Esophagus muscularis mucosa (tissue), 4 donors: ENCODE data around the gene L3MBTL4. TPM values are rescaled to one million over a fixed set of nuclear protein-coding genes. Genes with fewer than 3 reads are reported as not detected.

Experiments used
- DNase-seq: peaks from one replicate; pipeline ENCODE4 v3.0.0-alpha.2; 2017; ENCODE audit errors: extremely low spot score
- H3K27ac ChIP-seq, 4 donors: fragments of 200-600 bp; sonication (generic); replicated peaks in 1 of 4; 1 replicate in 3 of 4; 2 replicates in 1 of 4; pipeline ENCODE4 v1.5.1; 2016 to 2019; ENCODE audit warnings: mild to moderate bottlenecking in 1 of 4
- H3K27me3 ChIP-seq, 4 donors: fragments of 200-600 bp; sonication (generic); one replicate each; pipeline versions ENCODE4 v1.5.1 to v1.6.0; 2016 to 2019
- H3K36me3 ChIP-seq, 4 donors: fragments of 200-600 bp; sonication (generic); one replicate each; pipeline ENCODE4 v1.5.1; 2016 to 2019
- H3K4me1 ChIP-seq, 4 donors: fragments of 200-600 bp; sonication (generic); one replicate each; pipeline ENCODE4 v1.5.1; 2016 to 2019
- H3K4me3 ChIP-seq, 4 donors: fragments of 200-600 bp; sonication (generic); 1 replicate in 2 of 4; 2 replicates in 2 of 4; pipeline ENCODE4 v1.5.1; 2016 to 2019; ENCODE audit warnings: mild to moderate bottlenecking in 4 of 4, moderate library complexity in 1 of 4
- H3K9me3 ChIP-seq, 4 donors: fragments of 200-600 bp; sonication (generic); 1 replicate in 3 of 4; 2 replicates in 1 of 4; pipeline ENCODE4 v1.5.1; 2016 to 2019
- EP300 ChIP-seq: sonication (generic); formaldehyde crosslinking; IDR thresholded peaks from one replicate; pipeline ENCODE4 v1.6.1; 2017; ENCODE audit warnings: antibody characterized with exemption
- POLR2A ChIP-seq: fragments of 450-650 bp; IDR thresholded peaks from one replicate; pipeline ENCODE4 v1.6.1; 2017; ENCODE audit warnings: antibody characterized with exemption, moderate library complexity, mild to moderate bottlenecking, low read depth
- POLR2AphosphoS5 ChIP-seq, 2 donors: sonication (generic); formaldehyde crosslinking; IDR thresholded peaks; one replicate each; pipeline ENCODE4 v1.6.1; 2017; ENCODE audit warnings: antibody characterized with exemption in 2 of 2
- WGBS: methylation state at CpG from one replicate; pipeline ENCODE4 v1.1.5; 2018; 5-methylcytosine and 5-hydroxymethylcytosine counted together
- intact Hi-C: fragments of 100-400 bp; cut with DNase I; formaldehyde crosslinking; loops from one replicate; pipeline ENCODE4 v1.15.1; 2023
- total RNA-seq, 4 donors: library from RNA; depleted of rRNA; stranded (reverse); fragments of >200 nt; gene quantifications; one replicate each; pipeline versions ENCODE4 v1.1.0 to v1.2.1, GENCODE V29; 2016
- TF ChIP-seq, protein P1 (sequence below), 3 experiments: fragments of 200-600 bp in 2 of 3; fragments of 450-650 bp in 1 of 3; sonication (generic) in 2 of 3; IDR thresholded peaks; one replicate each; pipeline ENCODE4 v1.5.1; 2017 to 2019; ENCODE audit warnings: antibody characterized with exemption in 3 of 3, mild to moderate bottlenecking in 2 of 3, moderate library complexity in 1 of 3

The L3MBTL4 gene
- total RNA-seq, 4 donors from 2014 or later = 1.0 to 2.9 (median 1.6) TPM

DNA sequence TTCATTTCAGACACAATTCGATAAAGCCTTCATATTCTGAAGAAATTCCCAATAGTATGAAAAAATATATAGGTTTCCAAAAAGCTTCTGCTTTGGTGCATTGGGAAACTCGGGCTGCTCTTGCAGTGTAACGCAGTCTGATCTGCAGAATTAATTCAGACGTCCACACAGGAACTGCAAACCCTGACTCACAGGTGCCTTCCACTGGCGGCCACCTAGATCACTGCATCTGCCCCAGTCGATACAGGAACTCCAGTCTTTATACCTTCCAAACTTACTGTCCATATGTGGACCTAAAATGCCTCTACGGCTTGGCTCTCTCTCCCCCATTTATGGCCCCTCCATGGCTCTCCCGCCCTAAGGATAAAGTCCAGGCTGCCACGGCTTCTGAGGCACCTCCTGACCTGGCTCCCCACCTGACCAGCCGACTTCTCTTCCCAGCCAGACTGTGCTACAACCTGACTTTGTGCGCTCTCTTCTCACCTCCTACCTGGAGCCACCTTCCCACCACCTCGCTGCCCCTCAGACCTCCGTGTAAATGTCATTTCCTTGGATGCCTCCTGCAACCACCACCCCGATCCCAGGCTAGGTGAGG, 39.7 kb downstream of the L3MBTL4 start:
- no peaks in the 10 kb centered on the region for H3K36me3 ChIP-seq
- no peak for TF ChIP-seq POLR2A
- TF ChIP-seq EP300 = no peak
- TF ChIP-seq, protein P1, sequence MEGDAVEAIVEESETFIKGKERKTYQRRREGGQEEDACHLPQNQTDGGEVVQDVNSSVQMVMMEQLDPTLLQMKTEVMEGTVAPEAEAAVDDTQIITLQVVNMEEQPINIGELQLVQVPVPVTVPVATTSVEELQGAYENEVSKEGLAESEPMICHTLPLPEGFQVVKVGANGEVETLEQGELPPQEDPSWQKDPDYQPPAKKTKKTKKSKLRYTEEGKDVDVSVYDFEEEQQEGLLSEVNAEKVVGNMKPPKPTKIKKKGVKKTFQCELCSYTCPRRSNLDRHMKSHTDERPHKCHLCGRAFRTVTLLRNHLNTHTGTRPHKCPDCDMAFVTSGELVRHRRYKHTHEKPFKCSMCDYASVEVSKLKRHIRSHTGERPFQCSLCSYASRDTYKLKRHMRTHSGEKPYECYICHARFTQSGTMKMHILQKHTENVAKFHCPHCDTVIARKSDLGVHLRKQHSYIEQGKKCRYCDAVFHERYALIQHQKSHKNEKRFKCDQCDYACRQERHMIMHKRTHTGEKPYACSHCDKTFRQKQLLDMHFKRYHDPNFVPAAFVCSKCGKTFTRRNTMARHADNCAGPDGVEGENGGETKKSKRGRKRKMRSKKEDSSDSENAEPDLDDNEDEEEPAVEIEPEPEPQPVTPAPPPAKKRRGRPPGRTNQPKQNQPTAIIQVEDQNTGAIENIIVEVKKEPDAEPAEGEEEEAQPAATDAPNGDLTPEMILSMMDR (IDR thresholded peaks at IDR 0.05) = no peak
- no peak for TF ChIP-seq POLR2AphosphoS5 (IDR thresholded peaks at IDR 0.05)
- peaks cover 0 to 9% (median 0%) of the 10 kb centered on the region in 4 donors for H3K4me1 ChIP-seq
- H3K4me3 ChIP-seq = no peak overlapping the region
- intact Hi-C loops = no loop called here
- no peaks in the 10 kb centered on the region for H3K27me3 ChIP-seq
- 89% methylated on average over 14 of the region's 14 CpGs for WGBS
- H3K27ac ChIP-seq = no peak overlapping the region
- no peak for DNase-seq
- H3K9me3 ChIP-seq = peaks cover 0 to 10% (median 3%) of the 10 kb centered on the region in 4 donors

DNA sequence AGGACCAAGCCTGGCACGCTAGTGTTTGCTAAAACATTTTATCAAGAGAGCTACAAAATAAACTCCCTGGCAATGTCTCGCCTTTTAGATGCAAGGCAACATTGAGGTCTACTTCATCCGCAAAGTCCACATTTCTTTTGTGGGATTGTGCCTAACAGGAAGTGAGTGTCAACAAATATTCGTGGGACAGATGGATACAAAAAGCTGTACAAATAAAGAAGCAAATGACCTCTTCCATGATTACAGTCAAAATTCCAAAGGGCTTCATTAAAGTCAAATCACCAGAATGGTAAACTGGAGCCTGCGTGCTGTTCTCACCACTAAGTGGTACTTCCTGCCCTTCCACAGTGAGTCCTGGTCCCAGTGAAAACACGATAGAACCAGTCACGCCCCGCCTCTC, 40.4 kb downstream of the L3MBTL4 start:
- H3K4me1 ChIP-seq = peaks cover 0 to 9% (median 0%) of the 10 kb centered on the region in 4 donors
- no peaks in the 10 kb centered on the region for H3K27me3 ChIP-seq
- no peak for TF ChIP-seq POLR2A
- no peak for TF ChIP-seq EP300
- no peak for TF ChIP-seq POLR2AphosphoS5 (IDR thresholded peaks at IDR 0.05)
- TF ChIP-seq, protein P1 (IDR thresholded peaks at IDR 0.05) = no peak
- H3K27ac ChIP-seq = no peak overlapping the region
- DNase-seq = no peak
- intact Hi-C loops = no loop called here
- 67% methylated on average over 8 of the region's 8 CpGs for WGBS
- no peak overlapping the region for H3K4me3 ChIP-seq
- peaks cover 0 to 10% (median 3%) of the 10 kb centered on the region in 4 donors for H3K9me3 ChIP-seq
- H3K36me3 ChIP-seq = no peaks in the 10 kb centered on the region

DNA sequence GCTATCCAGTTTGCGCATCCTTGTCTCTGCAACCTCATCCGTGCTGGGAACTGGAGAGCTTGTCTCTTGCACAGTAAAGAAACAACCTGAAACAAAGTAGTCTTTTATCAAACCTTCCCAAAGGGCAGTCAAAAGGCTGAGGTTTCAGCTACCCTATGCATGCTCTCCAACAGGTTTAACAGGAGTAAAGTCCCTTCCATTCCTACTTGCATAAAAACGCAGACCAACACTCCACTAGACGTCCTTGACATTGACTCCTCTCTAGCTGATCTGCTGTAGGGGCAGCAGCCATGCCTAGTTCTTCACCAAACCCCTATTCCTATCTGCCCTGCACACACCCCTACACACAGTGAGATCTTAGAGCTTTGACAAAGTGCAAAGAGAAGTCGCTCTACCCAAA, 41.5 kb downstream of the L3MBTL4 start:
- no peak overlapping the region for H3K27ac ChIP-seq
- intact Hi-C loops = no loop called here
- WGBS = 88% methylated on average over 5 of the region's 5 CpGs

GRCh38 chr18:6370886-6371635, 43.6 kb downstream of the L3MBTL4 start:
- H3K27me3 ChIP-seq = no peaks in the 10 kb centered on the region
- DNase-seq = no peak
- H3K9me3 ChIP-seq = peaks cover 0 to 7% (median 3%) of the 10 kb centered on the region in 4 donors
- H3K4me3 ChIP-seq = no peak overlapping the region
- TF ChIP-seq POLR2A (no peak), POLR2AphosphoS5 (IDR thresholded peaks at IDR 0.05) (no peak), EP300 (no peak)
- TF ChIP-seq, protein P1 (IDR thresholded peaks at IDR 0.05) = no peak
- no peaks in the 10 kb centered on the region for H3K36me3 ChIP-seq
- WGBS = 53% methylated on average over 12 of the region's 12 CpGs
- no peak overlapping the region for H3K27ac ChIP-seq
- intact Hi-C loops = no loop called here
- H3K4me1 ChIP-seq = peaks cover 0 to 9% (median 0%) of the 10 kb centered on the region in 4 donors

More for the DNA sequence above, 41.5 kb downstream of the L3MBTL4 start:
- H3K4me3 ChIP-seq = no peak overlapping the region
- H3K36me3 ChIP-seq = no peaks in the 10 kb centered on the region
- no peaks in the 10 kb centered on the region for H3K27me3 ChIP-seq
- peaks cover 0 to 9% (median 0%) of the 10 kb centered on the region in 4 donors for H3K4me1 ChIP-seq
- TF ChIP-seq POLR2A (no peak), EP300 (no peak), POLR2AphosphoS5 (IDR thresholded peaks at IDR 0.05) (no peak)
- TF ChIP-seq, protein P1 (IDR thresholded peaks at IDR 0.05) = no peak
- no peak for DNase-seq
- peaks cover 0 to 7% (median 3%) of the 10 kb centered on the region in 4 donors for H3K9me3 ChIP-seq
